SIG-M5 treated with dmso at 0.1 percent for 504 hours (cell line): Measurements from ENCODE around the gene RBP3.
A peak's percentile ranks its signal among the peaks of the same experiment; 100 is the strongest.

Source experiments
- DNase-seq: peaks from one replicate; lab custom pipeline; 2025; ENCODE audit not compliant: unreplicated experiment; lab: John Stamatoyannopoulos, UW

Gene RBP3

DNA sequence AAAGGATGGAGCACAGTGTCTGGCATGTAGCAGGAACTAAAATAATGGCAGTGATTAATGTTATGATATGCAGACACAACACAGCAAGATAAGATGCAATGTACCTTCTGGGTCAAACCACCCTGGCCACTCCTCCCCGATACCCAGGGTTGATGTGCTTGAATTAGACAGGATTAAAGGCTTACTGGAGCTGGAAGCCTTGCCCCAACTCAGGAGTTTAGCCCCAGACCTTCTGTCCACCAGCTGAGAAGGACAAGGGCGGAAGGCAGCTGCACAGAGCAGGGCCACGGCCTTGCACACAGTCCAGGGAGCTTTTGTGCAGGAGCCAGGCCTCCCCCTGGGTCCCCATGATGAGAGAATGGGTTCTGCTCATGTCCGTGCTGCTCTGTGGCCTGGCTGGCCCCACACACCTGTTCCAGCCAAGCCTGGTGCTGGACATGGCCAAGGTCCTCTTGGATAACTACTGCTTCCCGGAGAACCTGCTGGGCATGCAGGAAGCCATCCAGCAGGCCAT is at the start of gene RBP3:
TSS of gene RBP3 (plus strand) at position 226 of the 514 bp plus-strand sequence. CDS start at position 348, 122 bp downstream.
- DNase-seq: no peak

DNA sequence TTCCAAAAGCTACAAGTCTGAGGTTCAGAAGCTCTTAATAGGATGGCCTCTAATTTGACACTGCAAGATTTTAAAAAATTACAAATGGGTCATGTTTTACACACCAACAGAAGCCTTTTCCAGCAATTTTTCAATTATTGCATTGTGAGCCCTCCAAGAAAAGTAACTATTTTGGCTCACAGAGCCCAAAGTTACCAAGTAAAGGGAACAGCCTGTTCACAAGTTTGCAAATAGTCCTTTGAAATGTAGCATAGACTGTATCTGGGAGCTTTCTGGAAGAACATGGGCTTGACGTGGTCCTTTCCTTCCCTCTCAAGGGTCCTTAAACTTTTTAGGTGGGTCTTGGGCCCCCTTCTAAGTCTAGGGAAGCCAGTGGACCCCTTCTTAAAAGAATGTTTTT is 49.4 kb upstream of the RBP3 start:
- DNase-seq: no peak

DNA sequence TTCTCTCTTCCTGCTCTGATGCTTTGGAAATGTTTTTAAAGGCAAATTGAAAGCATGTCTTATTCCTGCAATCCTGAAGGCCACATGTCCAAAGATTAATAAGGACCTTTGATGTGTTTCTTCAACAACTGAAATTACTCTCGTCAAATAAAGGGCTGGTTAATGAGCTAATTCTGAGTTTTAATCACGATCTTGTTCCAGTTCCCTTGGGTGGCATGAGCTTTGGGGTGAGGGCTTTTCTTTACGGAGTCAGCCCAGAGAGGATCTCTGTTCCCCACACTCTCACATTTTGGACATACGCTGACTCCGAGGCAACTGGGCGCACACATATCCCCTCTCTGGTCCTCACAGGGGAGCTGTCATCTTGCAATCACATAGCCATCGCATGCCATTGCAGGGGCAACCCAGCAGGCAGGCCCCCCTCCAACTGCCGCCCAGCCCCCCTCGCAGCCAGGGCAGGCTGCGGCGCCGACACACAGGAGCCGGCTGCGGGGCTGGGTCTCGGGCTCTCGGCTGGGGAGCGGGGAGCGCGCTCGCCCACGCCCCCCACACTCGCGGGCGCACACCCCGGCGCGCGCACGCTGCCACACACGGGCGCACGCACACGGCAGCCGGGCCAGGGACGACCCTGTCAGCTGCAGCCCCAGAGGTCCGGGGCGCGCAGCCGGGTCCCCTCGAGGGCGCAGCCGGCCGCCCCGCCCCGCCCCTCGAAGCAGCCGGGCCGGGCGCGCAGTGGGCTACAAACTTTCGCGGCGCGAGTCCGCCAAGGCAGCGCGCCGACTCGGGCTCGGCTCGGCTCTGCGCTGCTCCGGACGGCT is 48.3 kb upstream of the RBP3 start, which contains the start of gene GDF10:
TSS of gene GDF10 (plus strand) at position 587 of the 818 bp plus-strand sequence. CDS start 455 bp downstream, outside the sequence.
- DNase-seq: no peak

DNA sequence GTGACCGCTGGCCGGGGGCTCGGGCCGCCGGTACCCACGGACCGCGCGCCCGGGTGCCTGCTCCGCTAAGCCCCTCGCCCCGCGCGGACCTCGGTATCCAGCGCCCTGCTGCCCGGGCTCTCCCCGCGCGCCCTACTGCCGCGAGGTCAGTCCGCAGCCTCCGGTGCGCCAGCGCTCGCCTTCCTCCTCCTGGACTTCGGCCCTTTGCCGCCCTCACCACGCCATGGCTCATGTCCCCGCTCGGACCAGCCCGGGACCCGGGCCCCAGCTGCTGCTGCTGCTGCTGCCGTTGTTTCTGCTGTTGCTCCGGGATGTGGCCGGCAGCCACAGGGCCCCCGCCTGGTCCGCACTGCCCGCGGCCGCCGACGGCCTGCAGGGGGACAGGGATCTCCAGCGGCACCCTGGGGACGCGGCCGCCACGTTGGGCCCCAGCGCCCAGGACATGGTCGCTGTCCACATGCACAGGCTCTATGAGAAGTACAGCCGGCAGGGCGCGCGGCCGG is 47.7 kb upstream of the RBP3 start:
- DNase-seq: no peak

DNA sequence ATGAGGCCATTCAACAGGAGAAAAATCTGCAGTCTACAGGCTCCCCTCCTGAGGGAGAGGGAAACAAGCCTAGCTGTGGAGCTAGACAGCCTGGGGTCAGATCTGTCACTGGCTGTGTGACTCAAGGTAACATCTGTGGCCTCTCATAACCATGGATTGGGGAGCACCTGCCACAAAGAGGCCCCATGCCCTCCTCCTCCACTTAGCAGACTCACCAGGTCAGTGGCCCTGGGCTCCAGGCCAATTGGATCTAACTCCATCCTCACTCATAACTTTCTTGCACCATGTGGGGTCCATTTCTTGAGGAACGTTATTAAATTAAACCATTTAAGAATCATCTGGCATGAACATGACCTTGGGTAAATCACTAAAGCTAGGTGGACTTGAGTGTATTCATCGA is 46.3 kb upstream of the RBP3 start:
- no peak for DNase-seq

DNA sequence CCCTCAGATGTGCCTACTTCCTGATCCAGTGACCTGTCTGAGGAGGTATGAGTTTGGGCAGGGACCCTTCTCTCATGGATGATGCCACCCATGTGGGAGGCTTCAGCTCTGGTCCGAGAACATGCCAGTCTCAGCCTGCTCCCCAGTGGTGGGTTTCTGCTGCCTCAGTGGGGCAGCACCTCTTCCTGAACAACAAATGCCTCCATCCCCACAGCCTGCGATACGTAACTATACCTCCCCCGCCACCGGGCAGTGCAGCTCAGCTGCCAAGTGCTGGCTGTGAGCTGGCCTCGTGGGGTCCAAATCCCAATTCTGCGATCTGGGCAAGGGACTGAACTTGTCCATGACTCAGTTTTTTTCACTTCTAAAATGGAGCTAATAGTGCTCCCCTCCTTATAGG is 45.1 kb upstream of the RBP3 start:
- no peak for DNase-seq

DNA sequence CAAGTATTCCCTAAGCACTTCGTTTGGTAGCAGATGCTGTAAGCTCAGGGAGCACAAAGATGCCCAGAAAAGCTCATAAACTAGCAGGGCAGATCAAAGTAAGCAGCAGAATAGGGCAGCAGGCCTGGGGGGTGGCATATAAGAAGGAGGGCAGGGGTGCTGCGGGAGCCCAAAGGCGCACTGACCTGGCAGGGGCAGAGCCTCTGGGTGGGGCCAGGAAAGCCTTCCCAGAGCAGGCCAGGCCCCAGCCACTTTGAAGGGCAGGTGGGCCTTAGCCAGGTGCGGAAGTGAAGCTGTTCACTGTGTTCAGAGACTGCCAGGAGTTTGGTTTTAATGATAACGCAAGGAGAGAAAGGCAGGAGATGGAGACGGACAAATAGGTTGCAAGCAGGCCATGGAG is 44.3 kb upstream of the RBP3 start:
- no peak for DNase-seq

DNA sequence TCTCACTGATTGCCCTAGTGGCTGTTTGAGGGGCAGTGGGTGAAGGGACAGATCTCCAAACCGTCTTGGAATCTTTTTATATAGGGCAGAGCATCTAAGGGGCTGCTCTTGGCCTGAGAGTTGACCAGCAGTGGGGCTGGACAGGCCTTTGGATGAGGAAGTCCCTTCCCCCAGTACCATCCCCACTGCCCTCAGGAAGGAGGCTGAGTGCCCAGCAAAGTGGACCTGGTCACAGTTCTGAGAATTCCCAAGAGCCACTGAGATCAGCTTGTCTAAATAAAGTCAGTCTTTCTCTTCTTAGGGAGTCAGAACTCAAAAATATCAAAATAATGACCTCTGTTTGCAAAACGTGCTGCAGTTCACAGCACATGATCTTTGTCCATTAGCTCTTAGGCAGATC is 42.6 kb upstream of the RBP3 start:
- DNase-seq: no peak

DNA sequence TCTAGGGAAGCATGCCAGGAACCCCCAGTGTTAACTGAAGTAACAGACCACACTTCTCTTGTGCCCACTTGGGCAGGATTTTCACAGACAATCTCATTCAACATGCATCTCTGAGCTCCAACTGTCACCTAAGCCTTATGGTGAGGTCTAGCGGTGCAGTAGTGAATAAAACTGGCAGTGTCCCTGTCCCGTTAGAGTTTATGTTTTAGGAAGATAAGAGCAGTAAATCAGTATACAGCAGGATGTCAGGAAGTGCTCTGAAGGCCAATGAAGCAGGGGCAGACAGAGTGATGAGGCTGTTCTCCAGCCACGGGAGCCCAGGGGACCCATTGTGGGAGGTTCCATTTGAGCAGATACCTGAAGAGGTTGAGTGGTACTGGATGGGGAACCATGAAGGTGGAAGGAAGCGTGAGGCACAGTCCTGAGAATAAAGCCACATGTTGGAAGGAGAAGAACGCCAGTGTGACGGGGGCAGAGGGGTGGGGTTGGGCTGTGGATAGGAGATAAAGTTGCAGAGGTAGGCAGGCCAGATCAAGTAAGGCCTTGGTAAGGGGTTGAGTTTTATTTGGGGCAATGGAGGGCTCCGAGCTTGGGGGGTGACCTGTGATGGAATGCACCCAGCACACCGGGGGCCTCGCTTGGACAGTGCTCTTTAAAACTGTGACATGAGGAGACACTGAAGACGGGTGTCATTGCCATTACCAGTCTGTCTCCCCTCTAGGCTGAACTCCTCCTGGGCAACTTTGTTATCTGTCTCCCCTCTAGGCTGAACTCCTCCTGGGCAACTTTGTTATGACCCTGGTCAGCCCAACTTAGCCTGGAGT is 41.6 kb upstream of the RBP3 start:
- no peak for DNase-seq

DNA sequence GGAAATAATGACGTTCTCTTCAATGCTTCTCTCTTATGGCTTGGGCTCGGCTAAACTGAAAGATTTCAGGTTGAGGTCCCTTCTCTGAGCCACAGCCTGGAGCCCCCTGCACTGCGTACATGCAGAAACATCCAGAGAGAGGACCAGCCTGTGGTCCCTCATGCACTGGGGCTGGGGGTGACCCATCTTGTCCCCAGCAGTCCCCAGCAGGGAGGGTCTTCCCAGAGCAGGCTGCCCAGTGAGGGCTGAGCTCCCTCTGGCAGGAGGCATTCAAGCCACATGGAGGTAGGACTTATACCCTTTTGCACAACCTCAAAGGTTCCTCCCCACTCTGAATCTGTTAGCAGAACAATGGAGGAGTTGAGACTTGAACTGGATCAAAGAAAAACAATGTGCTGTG is 40.8 kb upstream of the RBP3 start:
- DNase-seq: no peak

DNA sequence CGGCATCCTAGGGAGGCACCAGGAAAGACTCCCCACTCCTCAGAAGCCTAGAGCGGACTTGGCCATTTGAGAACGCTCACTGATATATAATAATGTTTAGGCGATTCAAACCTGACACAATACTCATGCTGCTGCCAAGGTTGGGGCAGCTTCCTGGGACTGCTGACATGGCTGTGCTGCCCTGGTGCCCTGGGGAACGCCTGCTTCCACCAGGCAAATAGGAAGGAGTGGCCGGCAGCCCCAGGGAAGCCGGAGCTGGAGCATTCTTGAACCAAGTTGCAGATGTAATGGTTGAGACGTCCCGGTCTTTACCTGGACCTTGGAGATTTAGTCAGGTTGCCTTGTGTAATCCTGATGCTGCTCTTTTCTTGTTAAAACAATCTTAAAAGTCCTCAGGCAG is 39.4 kb upstream of the RBP3 start:
- DNase-seq: no peak

DNA sequence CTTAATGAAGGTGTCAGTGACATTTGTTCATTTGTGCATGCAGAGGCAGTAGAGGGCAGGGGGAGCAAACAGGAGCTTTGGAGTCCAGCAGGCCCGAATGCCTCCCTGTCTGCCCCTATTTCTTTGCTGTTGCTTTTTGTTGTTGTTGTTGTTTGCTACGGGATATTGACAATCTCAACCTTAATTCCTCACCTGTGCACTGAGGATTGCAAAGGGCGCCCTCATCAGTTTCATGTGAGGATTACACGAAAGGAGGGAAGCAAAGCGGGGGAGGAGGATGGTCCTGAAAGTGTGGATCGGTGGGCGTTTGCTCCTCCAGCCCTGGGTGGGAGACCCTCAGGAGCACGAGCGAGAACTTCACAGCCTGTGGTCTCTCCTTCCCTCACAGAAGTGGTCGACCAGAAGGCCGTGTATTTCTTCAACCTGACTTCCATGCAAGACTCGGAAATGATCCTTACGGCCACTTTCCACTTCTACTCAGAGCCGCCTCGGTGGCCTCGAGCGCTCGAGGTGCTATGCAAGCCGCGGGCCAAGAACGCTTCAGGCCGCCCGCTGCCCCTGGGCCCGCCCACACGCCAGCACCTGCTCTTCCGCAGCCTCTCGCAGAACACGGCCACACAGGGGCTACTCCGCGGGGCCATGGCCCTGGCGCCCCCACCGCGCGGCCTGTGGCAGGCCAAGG is 38.6 kb upstream of the RBP3 start:
- DNase-seq: no peak

DNA sequence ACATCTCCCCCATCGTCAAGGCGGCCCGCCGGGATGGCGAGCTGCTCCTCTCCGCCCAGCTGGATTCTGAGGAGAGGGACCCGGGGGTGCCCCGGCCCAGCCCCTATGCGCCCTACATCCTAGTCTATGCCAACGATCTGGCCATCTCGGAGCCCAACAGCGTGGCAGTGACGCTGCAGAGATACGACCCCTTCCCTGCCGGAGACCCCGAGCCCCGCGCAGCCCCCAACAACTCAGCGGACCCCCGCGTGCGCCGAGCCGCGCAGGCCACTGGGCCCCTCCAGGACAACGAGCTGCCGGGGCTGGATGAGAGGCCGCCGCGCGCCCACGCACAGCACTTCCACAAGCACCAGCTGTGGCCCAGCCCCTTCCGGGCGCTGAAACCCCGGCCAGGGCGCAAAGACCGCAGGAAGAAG is 38.1 kb upstream of the RBP3 start:
- no peak for DNase-seq

DNA sequence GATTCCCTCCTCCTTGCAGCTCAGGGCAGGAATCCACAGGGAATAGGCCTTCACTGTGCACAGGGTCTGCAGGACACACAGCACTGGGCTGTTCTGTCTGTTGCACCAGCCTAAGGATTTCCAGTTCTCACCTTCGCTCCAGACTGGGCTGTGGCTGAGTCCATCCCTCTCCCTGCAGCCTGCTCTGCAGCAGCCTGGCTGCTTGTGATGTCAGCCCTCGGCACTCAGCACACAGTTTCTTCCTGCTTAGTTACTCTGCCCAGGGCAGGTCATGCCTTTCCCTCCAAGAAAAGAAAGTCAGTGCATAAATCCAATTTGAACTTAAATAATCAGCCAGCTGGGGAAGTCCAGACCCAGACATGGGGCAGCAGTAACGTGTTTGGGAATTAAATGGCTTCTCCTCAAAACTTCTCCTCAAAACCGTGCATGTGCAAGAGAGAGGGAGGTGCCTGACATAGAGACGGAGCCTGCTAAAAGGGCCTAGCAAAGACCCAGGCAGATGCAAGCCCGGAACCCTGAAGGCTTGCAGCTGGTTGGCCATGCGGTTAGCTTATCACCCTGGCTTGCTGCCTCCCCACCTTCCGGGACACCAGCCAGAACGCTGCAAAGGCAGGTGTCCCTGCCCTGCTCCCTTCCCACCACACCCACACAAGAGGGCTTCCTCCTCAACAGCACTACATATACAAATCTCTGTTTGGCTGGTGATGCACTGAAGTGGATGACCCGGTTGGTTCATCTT is 36.8 kb upstream of the RBP3 start:
- no peak for DNase-seq

DNA sequence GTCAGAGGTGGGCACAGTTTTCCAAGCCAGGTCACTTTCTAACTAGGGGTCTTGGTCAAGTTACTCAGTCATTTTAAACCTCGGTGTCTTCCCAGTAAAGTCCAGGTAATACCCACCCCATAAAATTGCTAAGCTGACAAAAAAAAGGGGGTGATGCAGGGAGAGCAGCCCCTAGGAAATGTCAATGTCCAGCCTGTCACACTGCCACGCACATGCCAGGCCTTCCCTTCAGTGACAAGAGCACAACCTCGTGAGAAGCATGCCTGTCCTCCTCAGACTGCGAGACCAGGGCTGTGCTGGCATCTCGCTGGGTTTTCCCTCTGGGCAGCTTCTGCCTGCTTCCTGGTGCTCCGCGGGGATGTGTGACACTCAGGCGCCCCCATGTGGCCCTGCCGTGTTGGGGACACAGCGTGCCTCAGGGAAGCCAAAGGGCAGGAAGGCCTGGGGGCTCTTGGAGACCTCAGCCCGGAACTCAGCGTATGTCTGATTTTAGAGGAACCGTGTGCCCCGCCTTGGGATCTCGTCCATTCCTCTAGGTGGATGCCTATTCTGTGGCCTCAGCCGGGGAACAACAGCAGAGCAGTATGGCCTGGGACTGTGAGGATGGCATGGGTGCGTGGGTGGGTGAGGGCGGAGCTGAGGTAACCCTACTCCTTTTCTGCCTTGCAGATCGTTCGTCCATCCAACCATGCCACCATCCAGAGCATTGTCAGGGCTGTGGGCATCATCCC is 36.1 kb upstream of the RBP3 start:
- peak; percentile 75 for DNase-seq

DNA sequence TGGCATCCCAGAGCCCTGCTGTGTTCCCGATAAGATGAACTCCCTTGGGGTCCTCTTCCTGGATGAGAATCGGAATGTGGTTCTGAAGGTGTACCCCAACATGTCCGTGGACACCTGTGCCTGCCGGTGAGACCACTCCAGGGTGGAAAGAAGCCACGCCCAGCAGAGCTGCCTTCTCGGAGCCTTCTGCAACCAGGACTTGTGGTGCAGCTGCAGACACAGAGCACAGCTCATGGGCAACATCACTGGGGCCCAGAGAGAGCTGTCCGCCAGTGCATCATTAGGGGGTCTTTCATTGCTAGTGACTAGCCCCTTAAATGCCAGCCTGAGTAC is 35.5 kb upstream of the RBP3 start:
- DNase-seq: no peak

DNA sequence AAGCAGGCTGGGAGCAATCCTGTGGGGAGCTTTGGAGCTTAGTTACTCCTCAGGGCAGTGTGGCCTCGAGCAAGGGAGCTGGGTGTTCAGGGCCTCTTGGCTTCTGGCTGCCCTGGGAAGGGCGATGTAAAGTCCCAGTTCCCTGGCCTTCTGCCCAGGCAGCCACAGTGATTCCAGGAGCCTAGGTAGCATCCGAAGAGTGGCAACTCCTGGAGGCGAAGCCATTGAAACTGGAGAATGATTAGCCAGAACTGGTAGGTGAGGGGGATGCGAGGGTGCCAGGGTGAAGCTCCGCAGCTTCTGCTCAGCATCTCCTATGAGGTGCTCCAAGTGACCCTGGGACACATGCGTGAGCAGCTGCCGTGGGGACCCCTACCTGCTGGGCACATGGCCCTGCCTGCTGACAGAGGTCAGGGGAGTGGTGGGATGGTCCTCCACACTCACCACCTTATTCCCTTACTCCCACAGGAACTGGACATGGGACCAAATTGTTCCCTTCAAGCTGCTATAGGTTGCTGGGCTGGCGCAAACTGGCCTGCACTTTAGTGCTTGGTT is 33.7 kb upstream of the RBP3 start:
- no peak for DNase-seq

DNA sequence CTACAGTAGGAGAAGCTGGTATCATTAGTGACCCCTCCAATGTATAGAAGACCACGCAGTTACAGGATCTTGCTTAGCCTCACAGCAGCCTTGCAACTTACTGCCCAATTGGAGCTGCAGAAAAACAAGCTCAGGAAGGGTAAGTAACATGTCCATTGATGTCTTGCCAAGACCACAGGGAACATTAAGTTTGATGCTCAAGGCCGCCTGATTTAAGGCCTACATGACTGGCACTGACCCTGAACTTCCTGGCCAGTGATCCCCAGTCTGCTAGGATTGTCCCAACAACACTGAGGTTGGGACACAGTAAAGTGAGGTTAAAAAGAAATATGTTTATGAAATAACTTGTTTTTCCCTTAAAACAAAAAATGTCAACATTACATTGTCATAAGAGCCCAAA is 32.7 kb upstream of the RBP3 start:
- DNase-seq: no peak

DNA sequence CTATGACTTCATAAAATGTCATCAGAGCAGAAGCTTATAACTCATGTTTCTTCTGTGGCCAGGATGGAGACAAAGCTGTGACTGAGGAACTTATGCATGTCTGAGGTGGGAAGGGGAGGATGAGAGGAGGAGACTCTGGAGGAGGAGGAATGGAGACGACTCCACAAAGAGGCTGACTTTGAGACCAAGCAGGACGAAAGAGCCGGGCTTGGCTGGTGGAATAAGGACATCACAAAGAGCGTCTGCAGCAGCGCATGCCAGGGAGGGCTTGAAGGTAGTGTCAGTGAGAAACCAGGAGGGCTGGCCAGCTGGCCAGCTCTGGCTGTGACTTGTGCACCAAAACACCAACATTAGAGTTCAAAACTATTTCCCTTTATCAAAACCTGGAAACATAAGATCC is 32.0 kb upstream of the RBP3 start:
- no peak for DNase-seq

DNA sequence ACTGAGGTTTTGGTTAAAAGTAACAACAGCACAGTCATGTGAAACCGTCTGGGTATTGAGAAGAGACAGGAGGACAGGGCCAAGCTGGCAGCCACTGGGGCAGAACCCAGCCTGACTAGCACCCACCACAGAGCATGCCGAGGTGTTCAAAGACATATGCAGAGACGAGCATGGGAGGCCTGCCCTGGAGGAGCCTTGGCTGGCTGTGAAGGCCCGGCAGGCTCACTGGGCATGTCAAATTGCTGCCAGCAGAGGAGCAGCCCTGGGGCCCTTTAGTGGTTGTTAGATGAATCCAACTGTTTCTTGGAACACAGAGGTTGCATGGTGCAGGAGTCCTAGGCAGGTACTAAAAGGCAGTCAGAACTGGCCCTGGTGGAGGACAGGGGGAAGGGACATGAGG is 30.9 kb upstream of the RBP3 start:
- no peak for DNase-seq
